HG03442 (cell line): ENCODE data around the gene POTEB.
"Not testable (repeated sequence)": the region's sequence is repeated elsewhere in the genome, so short reads cannot be mapped to it uniquely, and the experiment has no call there.

Experiments
- ATAC-seq: cut with Tn5 transposase; IDR thresholded peaks from one replicate; pipeline ENCODE4 v1.9.1; 2021; ENCODE audit warnings: mild to moderate bottlenecking, moderate library complexity; ENCODE audit not compliant: unreplicated experiment

Gene POTEB

DNA sequence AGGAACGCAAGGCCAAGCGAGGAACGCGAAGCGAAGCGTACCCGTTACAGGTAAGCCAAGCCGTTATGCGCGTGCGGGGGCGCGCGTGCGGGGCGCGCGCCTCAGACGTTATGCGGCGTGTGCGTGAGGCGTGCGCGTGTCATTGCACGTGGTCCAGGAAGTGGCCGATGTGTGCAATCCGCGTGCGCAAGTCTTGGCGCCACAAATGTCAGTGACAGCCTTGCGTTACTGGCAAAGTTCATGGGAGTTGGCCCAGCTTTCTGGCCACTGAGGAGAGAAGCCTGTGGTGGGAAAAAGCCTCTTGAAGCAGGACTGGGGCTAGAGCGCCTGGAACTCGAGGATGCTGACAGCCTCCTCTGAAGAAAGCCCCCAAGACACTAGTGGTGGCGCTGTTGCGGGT lies at the start of gene POTEB:
Gene POTEB (minus strand): TSS at position 101 of the 400 bp plus-strand sequence. CDS start 489 bp downstream, outside the sequence.
- ATAC-seq = not testable (repeated sequence)

- ATAC-seq = not testable (repeated sequence)
Observed at GRCh38 chr15:21890955-21891354, 13.4 kb upstream of the POTEB start.

- ATAC-seq = not testable (repeated sequence)
Observed at GRCh38 chr15:21889542-21889941, 12.0 kb upstream of the POTEB start.

DNA sequence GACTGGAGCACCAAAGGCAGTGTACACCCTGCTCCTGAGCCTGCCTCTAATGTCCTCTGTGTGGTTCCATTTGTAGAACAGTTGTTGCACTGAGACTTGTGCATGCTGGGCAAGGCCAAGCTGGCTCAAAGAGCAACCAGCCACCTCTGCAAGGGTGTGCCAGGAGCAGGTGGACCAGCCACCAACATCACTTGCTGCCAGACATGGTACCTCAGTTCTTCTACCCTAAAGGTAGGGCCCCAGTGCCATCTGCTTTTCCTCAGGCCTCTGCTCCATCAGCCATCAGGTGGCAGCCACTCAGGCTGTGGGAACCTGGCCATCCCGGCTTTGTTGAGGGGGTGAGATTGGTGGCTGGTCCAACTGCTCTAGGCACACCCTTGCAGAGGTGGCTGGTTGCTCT lies 38.7 kb downstream of the POTEB start:
- ATAC-seq = not testable (repeated sequence)
